Ishikawa (cell line): ENCODE data around the gene NEK11.

Source experiments
- CEBPB ChIP-seq: IDR thresholded peaks from 2 replicates; pipeline ENCODE4 v1.6.1; 2012
- CREB1 ChIP-seq: IDR thresholded peaks from 2 replicates; pipeline ENCODE4 v1.6.1; 2012; ENCODE audit warnings: low read depth
- EGR1 ChIP-seq: IDR thresholded peaks from 2 replicates; pipeline ENCODE4 v1.6.1; 2012
- EP300 ChIP-seq: IDR thresholded peaks from 2 replicates; pipeline ENCODE4 v1.6.1; 2012; ENCODE audit warnings: borderline replicate concordance
- FOXM1 ChIP-seq: IDR thresholded peaks from 2 replicates; pipeline ENCODE4 v1.6.1; 2012; ENCODE audit warnings: low read depth, borderline replicate concordance
- NFIC ChIP-seq: IDR thresholded peaks from 2 replicates; pipeline ENCODE4 v1.6.1; 2012
- RAD21 ChIP-seq: IDR thresholded peaks from 2 replicates; pipeline ENCODE4 v1.6.1; 2012; ENCODE audit warnings: low read depth
- REST ChIP-seq: IDR thresholded peaks from 2 replicates; pipeline ENCODE4 v1.6.1; 2012; ENCODE audit warnings: low read depth, mild to moderate bottlenecking
- TAF1 ChIP-seq: IDR thresholded peaks from 2 replicates; pipeline ENCODE4 v1.6.1; 2012; ENCODE audit warnings: low read depth, mild to moderate bottlenecking
- TCF12 ChIP-seq: IDR thresholded peaks from 2 replicates; pipeline ENCODE4 v1.6.1; 2012; ENCODE audit warnings: low read depth
- TEAD4 ChIP-seq: IDR thresholded peaks from 2 replicates; pipeline ENCODE4 v1.6.1; 2012
- USF1 ChIP-seq: IDR thresholded peaks from 2 replicates; pipeline ENCODE4 v1.6.1; 2012
- YY1 ChIP-seq: IDR thresholded peaks from 2 replicates; pipeline ENCODE4 v1.6.1; 2012; ENCODE audit warnings: low read depth
- ZBTB7A ChIP-seq: IDR thresholded peaks from 2 replicates; pipeline ENCODE4 v1.6.1; 2012; ENCODE audit warnings: low read depth
- TF ChIP-seq, protein P1 (sequence below): IDR thresholded peaks from 2 replicates; pipeline ENCODE4 v1.6.1; 2012

The NEK11 gene

DNA sequence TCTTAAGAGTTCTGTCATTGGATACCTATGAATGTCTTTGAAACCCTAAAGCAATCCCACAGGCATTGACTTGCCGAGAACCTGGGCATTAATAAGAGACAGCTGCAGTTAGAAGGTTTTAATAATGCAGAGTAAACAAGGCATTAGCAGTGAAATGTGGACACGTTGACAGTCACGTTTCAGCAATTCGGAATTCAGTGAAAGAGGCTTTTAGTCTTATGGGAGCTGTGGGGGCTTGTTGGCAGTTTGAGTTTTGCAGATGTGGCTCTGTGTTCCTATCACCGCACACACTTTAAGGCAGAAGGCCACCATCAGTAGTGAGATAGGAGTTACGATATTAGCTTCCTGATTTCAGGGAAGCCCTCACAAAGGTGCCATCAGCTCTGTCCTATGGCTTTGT lies 209.7 kb downstream of the NEK11 start:
- TF ChIP-seq FOXM1 = no peak
- no peak for TF ChIP-seq CREB1
- TF ChIP-seq TAF1 = no peak

- TF ChIP-seq TAF1 (no peak), USF1 (no peak), TCF12 (no peak), ZBTB7A (no peak), TEAD4 (no peak), EP300 (no peak), NFIC (no peak), REST (no peak), EGR1 (no peak), YY1 (no peak), FOXM1 (no peak), CREB1 (no peak), RAD21 (no peak), CEBPB (no peak)
- TF ChIP-seq, protein P1, sequence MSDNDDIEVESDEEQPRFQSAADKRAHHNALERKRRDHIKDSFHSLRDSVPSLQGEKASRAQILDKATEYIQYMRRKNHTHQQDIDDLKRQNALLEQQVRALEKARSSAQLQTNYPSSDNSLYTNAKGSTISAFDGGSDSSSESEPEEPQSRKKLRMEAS = no peak
These were observed 211.8 kb downstream of the NEK11 start for GRCh38 chr3:131238496-131238895.

- TF ChIP-seq, protein P1 = no peak
- TF ChIP-seq USF1 = no peak
- no peak for TF ChIP-seq TEAD4
- no peak for TF ChIP-seq NFIC
- TF ChIP-seq TAF1 = no peak
- no peak for TF ChIP-seq RAD21
- TF ChIP-seq CREB1 = no peak
- TF ChIP-seq YY1 = no peak
- TF ChIP-seq FOXM1 = no peak
- TF ChIP-seq TCF12 = no peak
- no peak for TF ChIP-seq EGR1
- TF ChIP-seq REST = no peak
- no peak for TF ChIP-seq CEBPB
- TF ChIP-seq EP300 = no peak
- no peak for TF ChIP-seq ZBTB7A
These were observed 212.6 kb downstream of the NEK11 start for GRCh38 chr3:131239267-131239666.

DNA sequence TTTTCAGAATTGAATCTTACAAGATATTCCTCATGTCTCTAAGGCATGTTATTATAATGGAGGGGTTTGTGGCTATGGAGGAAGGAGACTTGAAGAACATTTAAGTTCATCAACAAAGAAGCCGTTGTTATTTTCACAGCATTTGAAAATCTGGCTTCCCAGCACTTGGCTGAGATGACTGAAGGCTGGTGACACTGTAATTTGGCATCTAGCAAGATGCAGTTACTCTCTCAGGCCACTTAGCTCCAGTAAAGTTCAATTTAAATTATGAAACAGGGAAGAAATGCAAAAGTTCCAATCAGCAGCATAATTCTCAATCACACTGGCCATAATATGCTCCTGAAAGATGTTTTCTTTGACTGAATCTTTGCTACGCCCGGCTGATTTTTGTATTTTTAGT lies 215.5 kb downstream of the NEK11 start:
- TF ChIP-seq CEBPB (no peak), RAD21 (peak; percentile 15; the same call in 1 of the 2 replicates)

DNA sequence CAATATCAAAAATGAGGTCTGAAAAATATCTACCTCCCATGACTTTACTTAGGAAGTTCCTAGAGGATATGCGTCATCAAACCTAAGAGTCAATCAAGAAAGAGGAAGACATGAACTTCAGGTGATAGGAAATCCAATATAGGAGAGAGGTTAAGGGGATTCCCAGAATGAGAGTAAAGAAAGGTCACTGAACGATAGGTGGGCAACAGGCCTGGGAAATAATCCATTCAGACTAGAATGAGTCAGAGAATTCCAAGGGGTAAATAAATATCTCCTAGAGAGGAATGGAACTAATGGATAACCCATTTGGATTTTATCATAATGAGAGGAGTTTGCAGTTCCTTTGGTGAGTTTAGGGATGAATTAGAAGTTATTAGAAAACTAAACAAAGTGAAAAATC lies 223.8 kb downstream of the NEK11 start:
- TF ChIP-seq ZBTB7A (no peak), TAF1 (no peak), TEAD4 (no peak), YY1 (no peak), CREB1 (no peak), CEBPB (no peak), EP300 (no peak), USF1 (no peak), RAD21 (no peak), FOXM1 (no peak), EGR1 (no peak), NFIC (no peak), TCF12 (no peak), REST (no peak)
- TF ChIP-seq, protein P1 = no peak
